NCI-H1092 (cell line): ENCODE measurements around the gene SIK3.

Experiments
- DNase-seq: peaks from one replicate; lab custom pipeline; 2025; lab: John Stamatoyannopoulos, UW

The SIK3 gene

GRCh38 chr11:116793772-116794097 lies 304.5 kb downstream of the SIK3 start:
- no peak for DNase-seq
